SK-N-SH treated with all-trans-retinoic acid at 6 μM for 48 hours (cell line): ENCODE data around the gene SLC25A47.

Experiments used
- ATAC-seq: fragments of 200-7000 bp; cut with Tn5 transposase; 3 replicates; pipeline ENCODE4 v1.9.1; 2020; ENCODE audit warnings: mild to moderate bottlenecking, moderate library complexity
- ARNTL ChIP-seq: fragments of 450-650 bp; formaldehyde crosslinking; IDR thresholded peaks from 2 replicates; pipeline ENCODE4 v1.5.0; 2020; ENCODE audit warnings: low read depth, mild to moderate bottlenecking, moderate library complexity, borderline replicate concordance
- BACH2 ChIP-seq: fragments of 250-450 bp; sonication (Bioruptor Pico); IDR thresholded peaks from 2 replicates; pipeline ENCODE4 v1.9.0; 2021; ENCODE audit warnings: mild to moderate bottlenecking, borderline replicate concordance
- CREB5 ChIP-seq: fragments of 250-450 bp; sonication (Bioruptor Pico); IDR thresholded peaks from 2 replicates; pipeline ENCODE4 v1.5.1; 2020; ENCODE audit warnings: low read depth, mild to moderate bottlenecking, moderate library complexity
- CSDC2 ChIP-seq: fragments of 250-450 bp; sonication (Bioruptor Pico); IDR thresholded peaks from 2 replicates; pipeline ENCODE4 v1.5.0; 2020; ENCODE audit warnings: mild to moderate bottlenecking, moderate library complexity
- ESRRG ChIP-seq: fragments of 250-450 bp; sonication (Bioruptor Pico); IDR thresholded peaks from 2 replicates; pipeline ENCODE4 v1.6.1; 2021; ENCODE audit warnings: mild to moderate bottlenecking
- GLIS3 ChIP-seq: fragments of 250-450 bp; sonication (Bioruptor Pico); IDR thresholded peaks from 2 replicates; pipeline ENCODE4 v1.5.0; 2020; ENCODE audit warnings: mild to moderate bottlenecking, moderate library complexity
- ISL1 ChIP-seq: fragments of 250-450 bp; sonication (Bioruptor Pico); IDR thresholded peaks from 2 replicates; pipeline ENCODE4 v2.1.2; 2022; ENCODE audit warnings: mild to moderate bottlenecking, moderate library complexity
- OSR1 ChIP-seq: fragments of 250-450 bp; sonication (Bioruptor Pico); IDR thresholded peaks from 2 replicates; pipeline ENCODE4 v1.8.0; 2022; ENCODE audit warnings: moderate library complexity, mild to moderate bottlenecking, inconsistent platforms
- PPARA ChIP-seq: fragments of 250-450 bp; sonication (Bioruptor Pico); IDR thresholded peaks from 2 replicates; pipeline ENCODE4 v1.5.0; 2020; ENCODE audit warnings: mild to moderate bottlenecking, borderline replicate concordance
- RARB ChIP-seq: fragments of 250-450 bp; sonication (Bioruptor Pico); IDR thresholded peaks from 2 replicates; pipeline ENCODE4 v1.8.0; 2021; ENCODE audit warnings: mild to moderate bottlenecking, moderate library complexity
- ZC3H10 ChIP-seq: fragments of 250-450 bp; sonication (Bioruptor Pico); IDR thresholded peaks from 2 replicates; pipeline ENCODE4 v1.5.1; 2021; ENCODE audit warnings: mild to moderate bottlenecking, moderate library complexity
- ZFP3 ChIP-seq: fragments of 250-450 bp; sonication (Bioruptor Pico); IDR thresholded peaks from 2 replicates; pipeline ENCODE4 v1.5.0; 2020; ENCODE audit warnings: mild to moderate bottlenecking, moderate library complexity
- ZFP30 ChIP-seq: fragments of 450-650 bp; formaldehyde crosslinking; IDR thresholded peaks from 2 replicates; pipeline ENCODE4 v1.5.0; 2022; ENCODE audit warnings: mild to moderate bottlenecking, moderate library complexity
- ZNF565 ChIP-seq: fragments of 450-650 bp; formaldehyde crosslinking; conservative IDR thresholded peaks from 2 replicates; pipeline ENCODE4 v1.5.0; 2020; ENCODE audit warnings: low read depth, mild to moderate bottlenecking, moderate library complexity
- ZNF70 ChIP-seq: fragments of 450-650 bp; formaldehyde crosslinking; IDR thresholded peaks from 2 replicates; pipeline ENCODE4 v1.5.0; 2020; ENCODE audit warnings: mild to moderate bottlenecking, moderate library complexity
- ZNF8 ChIP-seq: fragments of 450-650 bp; formaldehyde crosslinking; IDR thresholded peaks from 2 replicates; pipeline ENCODE4 v1.5.0; 2020; ENCODE audit warnings: mild to moderate bottlenecking, moderate library complexity
- TF ChIP-seq, protein P1 (sequence below): fragments of 250-450 bp; sonication (Bioruptor Pico); IDR thresholded peaks from 2 replicates; pipeline ENCODE4 v1.8.0; 2020; ENCODE audit warnings: mild to moderate bottlenecking, moderate library complexity, borderline replicate concordance
- TF ChIP-seq, protein P2 (sequence below): fragments of 250-450 bp; sonication (Bioruptor Pico); IDR thresholded peaks from 2 replicates; pipeline ENCODE4 v1.8.0; 2021; ENCODE audit warnings: low read depth, mild to moderate bottlenecking, moderate library complexity, borderline replicate concordance
- TF ChIP-seq, protein P3 (sequence below): fragments of 250-450 bp; sonication (Bioruptor Pico); IDR thresholded peaks from 2 replicates; pipeline ENCODE4 v1.5.0; 2020; ENCODE audit warnings: mild to moderate bottlenecking, moderate library complexity

Gene SLC25A47

GRCh38 chr14:100278702-100279101 lies 44.4 kb upstream of the SLC25A47 start:
- peak; percentile 87 for ATAC-seq
- no peak for TF ChIP-seq PPARA (CRISPR knock-in tag)
- TF ChIP-seq RARB (CRISPR knock-in tag) = no peak
- TF ChIP-seq, protein P1, sequence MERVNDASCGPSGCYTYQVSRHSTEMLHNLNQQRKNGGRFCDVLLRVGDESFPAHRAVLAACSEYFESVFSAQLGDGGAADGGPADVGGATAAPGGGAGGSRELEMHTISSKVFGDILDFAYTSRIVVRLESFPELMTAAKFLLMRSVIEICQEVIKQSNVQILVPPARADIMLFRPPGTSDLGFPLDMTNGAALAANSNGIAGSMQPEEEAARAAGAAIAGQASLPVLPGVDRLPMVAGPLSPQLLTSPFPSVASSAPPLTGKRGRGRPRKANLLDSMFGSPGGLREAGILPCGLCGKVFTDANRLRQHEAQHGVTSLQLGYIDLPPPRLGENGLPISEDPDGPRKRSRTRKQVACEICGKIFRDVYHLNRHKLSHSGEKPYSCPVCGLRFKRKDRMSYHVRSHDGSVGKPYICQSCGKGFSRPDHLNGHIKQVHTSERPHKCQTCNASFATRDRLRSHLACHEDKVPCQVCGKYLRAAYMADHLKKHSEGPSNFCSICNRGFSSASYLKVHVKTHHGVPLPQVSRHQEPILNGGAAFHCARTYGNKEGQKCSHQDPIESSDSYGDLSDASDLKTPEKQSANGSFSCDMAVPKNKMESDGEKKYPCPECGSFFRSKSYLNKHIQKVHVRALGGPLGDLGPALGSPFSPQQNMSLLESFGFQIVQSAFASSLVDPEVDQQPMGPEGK = no peak
- TF ChIP-seq OSR1 (CRISPR knock-in tag) = no peak
- no peak for TF ChIP-seq CREB5 (CRISPR knock-in tag)
- TF ChIP-seq ESRRG (CRISPR knock-in tag) = no peak
- TF ChIP-seq ZFP3 (CRISPR knock-in tag) = no peak
- TF ChIP-seq ARNTL = no peak

GRCh38 chr14:100279133-100279532 lies 44.0 kb upstream of the SLC25A47 start:
- no peak for ATAC-seq
- TF ChIP-seq ZNF565 (CRISPR knock-in tag) = no peak
- no peak for TF ChIP-seq CREB5 (CRISPR knock-in tag)
- no peak for TF ChIP-seq OSR1 (CRISPR knock-in tag)
- TF ChIP-seq, protein P1 = no peak
- TF ChIP-seq ESRRG (CRISPR knock-in tag) = no peak
- no peak for TF ChIP-seq CSDC2

GRCh38 chr14:100279563-100279962 lies 43.6 kb upstream of the SLC25A47 start:
- TF ChIP-seq ZNF70 (no peak), RARB (CRISPR knock-in tag) (no peak), ZNF8 (no peak), OSR1 (CRISPR knock-in tag) (no peak), ISL1 (no peak), ZFP30 (CRISPR knock-in tag) (no peak)
- no peak for ATAC-seq

DNA sequence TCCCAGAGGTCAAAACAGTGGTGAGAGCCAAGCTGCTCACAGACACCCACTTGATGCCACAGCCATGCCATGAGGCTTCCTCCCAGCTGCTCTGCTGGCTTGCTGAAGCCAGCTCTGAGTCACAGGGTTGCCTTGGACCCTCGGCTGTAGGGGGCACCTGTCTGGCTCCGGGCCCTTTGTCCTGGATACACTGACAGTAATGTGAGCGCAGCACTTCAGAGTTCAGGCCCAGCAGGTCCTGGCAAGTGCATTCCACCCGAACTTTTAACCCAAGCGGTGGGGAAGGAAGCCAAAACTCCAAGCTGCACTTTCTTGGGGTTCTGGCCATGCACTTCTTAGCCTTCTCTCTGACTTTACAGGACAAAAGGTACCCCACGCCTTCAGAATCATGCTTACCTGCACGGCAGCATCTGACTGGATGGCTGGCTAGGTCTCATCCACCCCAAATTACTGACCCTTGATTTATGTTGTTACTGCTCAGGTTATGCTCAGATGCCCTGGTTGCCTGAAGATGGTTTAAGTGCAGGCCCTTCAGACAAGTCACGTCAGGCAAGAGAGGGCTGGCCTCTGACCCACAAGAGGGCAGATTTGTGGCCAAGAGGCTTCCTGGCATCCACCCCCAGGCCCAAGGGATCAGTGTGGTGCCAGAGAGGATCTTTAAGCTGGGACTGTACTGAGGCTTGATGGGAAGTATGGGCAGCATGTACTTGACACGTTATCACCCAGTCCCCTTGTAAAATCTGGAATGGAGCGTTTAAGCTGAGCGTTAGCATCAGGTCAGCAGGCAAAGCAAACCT lies 41.7 kb upstream of the SLC25A47 start:
- TF ChIP-seq ZC3H10 (CRISPR knock-in tag) (no peak), GLIS3 (no peak), BACH2 (CRISPR knock-in tag) (no peak), ZFP30 (CRISPR knock-in tag) (no peak), ESRRG (CRISPR knock-in tag) (no peak)
- TF ChIP-seq, protein P1 = no peak
- TF ChIP-seq, protein P2, sequence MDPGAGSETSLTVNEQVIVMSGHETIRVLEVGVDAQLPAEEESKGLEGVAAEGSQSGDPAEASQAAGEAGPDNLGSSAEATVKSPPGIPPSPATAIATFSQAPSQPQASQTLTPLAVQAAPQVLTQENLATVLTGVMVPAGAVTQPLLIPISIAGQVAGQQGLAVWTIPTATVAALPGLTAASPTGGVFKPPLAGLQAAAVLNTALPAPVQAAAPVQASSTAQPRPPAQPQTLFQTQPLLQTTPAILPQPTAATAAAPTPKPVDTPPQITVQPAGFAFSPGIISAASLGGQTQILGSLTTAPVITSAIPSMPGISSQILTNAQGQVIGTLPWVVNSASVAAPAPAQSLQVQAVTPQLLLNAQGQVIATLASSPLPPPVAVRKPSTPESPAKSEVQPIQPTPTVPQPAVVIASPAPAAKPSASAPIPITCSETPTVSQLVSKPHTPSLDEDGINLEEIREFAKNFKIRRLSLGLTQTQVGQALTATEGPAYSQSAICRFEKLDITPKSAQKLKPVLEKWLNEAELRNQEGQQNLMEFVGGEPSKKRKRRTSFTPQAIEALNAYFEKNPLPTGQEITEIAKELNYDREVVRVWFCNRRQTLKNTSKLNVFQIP (CRISPR knock-in tag) = no peak
- TF ChIP-seq, protein P3, sequence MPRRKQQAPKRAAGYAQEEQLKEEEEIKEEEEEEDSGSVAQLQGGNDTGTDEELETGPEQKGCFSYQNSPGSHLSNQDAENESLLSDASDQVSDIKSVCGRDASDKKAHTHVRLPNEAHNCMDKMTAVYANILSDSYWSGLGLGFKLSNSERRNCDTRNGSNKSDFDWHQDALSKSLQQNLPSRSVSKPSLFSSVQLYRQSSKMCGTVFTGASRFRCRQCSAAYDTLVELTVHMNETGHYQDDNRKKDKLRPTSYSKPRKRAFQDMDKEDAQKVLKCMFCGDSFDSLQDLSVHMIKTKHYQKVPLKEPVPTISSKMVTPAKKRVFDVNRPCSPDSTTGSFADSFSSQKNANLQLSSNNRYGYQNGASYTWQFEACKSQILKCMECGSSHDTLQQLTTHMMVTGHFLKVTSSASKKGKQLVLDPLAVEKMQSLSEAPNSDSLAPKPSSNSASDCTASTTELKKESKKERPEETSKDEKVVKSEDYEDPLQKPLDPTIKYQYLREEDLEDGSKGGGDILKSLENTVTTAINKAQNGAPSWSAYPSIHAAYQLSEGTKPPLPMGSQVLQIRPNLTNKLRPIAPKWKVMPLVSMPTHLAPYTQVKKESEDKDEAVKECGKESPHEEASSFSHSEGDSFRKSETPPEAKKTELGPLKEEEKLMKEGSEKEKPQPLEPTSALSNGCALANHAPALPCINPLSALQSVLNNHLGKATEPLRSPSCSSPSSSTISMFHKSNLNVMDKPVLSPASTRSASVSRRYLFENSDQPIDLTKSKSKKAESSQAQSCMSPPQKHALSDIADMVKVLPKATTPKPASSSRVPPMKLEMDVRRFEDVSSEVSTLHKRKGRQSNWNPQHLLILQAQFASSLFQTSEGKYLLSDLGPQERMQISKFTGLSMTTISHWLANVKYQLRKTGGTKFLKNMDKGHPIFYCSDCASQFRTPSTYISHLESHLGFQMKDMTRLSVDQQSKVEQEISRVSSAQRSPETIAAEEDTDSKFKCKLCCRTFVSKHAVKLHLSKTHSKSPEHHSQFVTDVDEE (CRISPR knock-in tag) = no peak
- no peak for ATAC-seq
